ENCODE data around the gene ACAT1.

- no peak for TF ChIP-seq POLR2A (IDR thresholded peaks at IDR 0.05; ENCODE audit: low read depth, low read length)
- TF ChIP-seq POLR2AphosphoS5 (IDR thresholded peaks at IDR 0.05; ENCODE audit: low read depth, low read length), result no peak
- TF ChIP-seq TAF1 (IDR thresholded peaks at IDR 0.05; ENCODE audit: borderline replicate concordance, low read depth, low read length), result no peak
Measured at GRCh38 chr11:108131993-108132392, 10.6 kb downstream of the ACAT1 start.

Measured in GM12892 (cell line).